ENCODE data around the gene EPHA8. TPM values are rescaled to one million over a fixed set of nuclear protein-coding genes. Genes with fewer than 3 reads are reported as not detected.

EPHA8 gene
- total RNA-seq, 1 donor from 2014 or later: 0.69 TPM

GRCh38 chr1:22528451-22528850 lies 34.8 kb upstream of the EPHA8 start:
- H3K9me3 Mint-ChIP-seq (ENCODE audit: unreplicated experiment): peaks cover 8% of the 10 kb centered on the region
- peaks cover 20% of the 10 kb centered on the region for H3K4me1 Mint-ChIP-seq (ENCODE audit: low read depth, unreplicated experiment)
- peaks cover 6% of the 10 kb centered on the region for H3K36me3 Mint-ChIP-seq (ENCODE audit: unreplicated experiment)
- no peak for DNase-seq
- peaks cover 7% of the 10 kb centered on the region for H3K27me3 Mint-ChIP-seq (ENCODE audit: unreplicated experiment)
- no peak overlapping the region for H3K27ac Mint-ChIP-seq (ENCODE audit: unreplicated experiment)
- H3K4me3 Mint-ChIP-seq (ENCODE audit: unreplicated experiment): no peak overlapping the region
- no peak for TF ChIP-seq CTCF (IDR thresholded peaks at IDR 0.05; ENCODE audit: partially characterized antibody, unreplicated experiment)

GRCh38 chr1:22529901-22530621 lies 33.2 kb upstream of the EPHA8 start:
- peaks cover 8% of the 10 kb centered on the region for H3K9me3 Mint-ChIP-seq (ENCODE audit: unreplicated experiment)
- peaks cover 20% of the 10 kb centered on the region for H3K4me1 Mint-ChIP-seq (ENCODE audit: low read depth, unreplicated experiment)
- TF ChIP-seq CTCF (IDR thresholded peaks at IDR 0.05; ENCODE audit: partially characterized antibody, unreplicated experiment): no peak
- H3K36me3 Mint-ChIP-seq (ENCODE audit: unreplicated experiment): peaks cover 6% of the 10 kb centered on the region
- no peak for DNase-seq
- peaks cover 7% of the 10 kb centered on the region for H3K27me3 Mint-ChIP-seq (ENCODE audit: unreplicated experiment)
- H3K27ac Mint-ChIP-seq (ENCODE audit: unreplicated experiment): no peak overlapping the region
- H3K4me3 Mint-ChIP-seq (ENCODE audit: unreplicated experiment): no peak overlapping the region

- H3K9me3 Mint-ChIP-seq (ENCODE audit: unreplicated experiment): peaks cover 8% of the 10 kb centered on the region
- H3K27ac Mint-ChIP-seq (ENCODE audit: unreplicated experiment): no peak overlapping the region
- H3K4me3 Mint-ChIP-seq (ENCODE audit: unreplicated experiment): no peak overlapping the region
- H3K36me3 Mint-ChIP-seq (ENCODE audit: unreplicated experiment): peaks cover 6% of the 10 kb centered on the region
- peaks cover 21% of the 10 kb centered on the region for H3K4me1 Mint-ChIP-seq (ENCODE audit: low read depth, unreplicated experiment)
- peaks cover 7% of the 10 kb centered on the region for H3K27me3 Mint-ChIP-seq (ENCODE audit: unreplicated experiment)
- no peak for DNase-seq
- TF ChIP-seq CTCF (IDR thresholded peaks at IDR 0.05; ENCODE audit: partially characterized antibody, unreplicated experiment): no peak
These were observed 32.6 kb upstream of the EPHA8 start for GRCh38 chr1:22530715-22531114.

- no peak for TF ChIP-seq CTCF (IDR thresholded peaks at IDR 0.05; ENCODE audit: partially characterized antibody, unreplicated experiment)
- no peak overlapping the region for H3K27ac Mint-ChIP-seq (ENCODE audit: unreplicated experiment)
- peaks cover 7% of the 10 kb centered on the region for H3K27me3 Mint-ChIP-seq (ENCODE audit: unreplicated experiment)
- H3K4me3 Mint-ChIP-seq (ENCODE audit: unreplicated experiment): no peak overlapping the region
- H3K9me3 Mint-ChIP-seq (ENCODE audit: unreplicated experiment): peaks cover 11% of the 10 kb centered on the region
- DNase-seq: no peak
- peaks cover 24% of the 10 kb centered on the region for H3K4me1 Mint-ChIP-seq (ENCODE audit: low read depth, unreplicated experiment)
- peaks cover 6% of the 10 kb centered on the region for H3K36me3 Mint-ChIP-seq (ENCODE audit: unreplicated experiment)
These were observed 32.0 kb upstream of the EPHA8 start for GRCh38 chr1:22531251-22531650.

- TF ChIP-seq CTCF (IDR thresholded peaks at IDR 0.05; ENCODE audit: partially characterized antibody, unreplicated experiment): no peak
- Mint-ChIP-seq H3K27ac (ENCODE audit: unreplicated experiment) (peak overlapping the region; percentile 22), H3K4me3 (ENCODE audit: unreplicated experiment) (no peak overlapping the region), H3K27me3 (ENCODE audit: unreplicated experiment) (peaks cover 7% of the 10 kb centered on the region), H3K9me3 (ENCODE audit: unreplicated experiment) (peaks cover 6% of the 10 kb centered on the region), H3K36me3 (ENCODE audit: unreplicated experiment) (peaks cover 6% of the 10 kb centered on the region), H3K4me1 (ENCODE audit: low read depth, unreplicated experiment) (peaks cover 24% of the 10 kb centered on the region)
- DNase-seq: no peak
These were observed 29.9 kb upstream of the EPHA8 start for GRCh38 chr1:22533244-22533895.
